ENCODE measurements around the gene PKNOX2. TPM values are rescaled to one million over a fixed set of nuclear protein-coding genes. Genes with fewer than 3 reads are reported as not detected.

PKNOX2 gene
- total RNA-seq, 4 donors from 2014 or later, result 1.5 to 8.2 (median 3.6) TPM

DNA sequence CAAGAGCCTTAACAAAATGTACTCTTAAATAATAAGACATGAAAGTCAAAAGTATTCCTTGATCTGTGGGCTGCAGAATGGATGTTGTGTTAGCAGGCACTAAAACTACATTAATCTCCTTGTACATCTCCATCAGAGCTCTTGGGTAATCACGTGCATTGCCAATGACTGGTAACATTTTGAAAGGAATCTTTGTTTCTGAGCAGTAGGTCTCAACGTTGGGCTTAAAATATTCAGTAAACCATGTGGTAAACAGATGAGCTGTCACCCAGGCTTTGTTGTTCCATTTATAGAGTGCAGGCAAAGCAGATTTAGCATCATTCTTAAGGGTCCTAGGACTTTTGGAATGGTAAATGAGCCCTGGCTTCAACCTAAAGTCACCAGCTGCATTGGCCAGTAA is 152.9 kb downstream of the PKNOX2 start:
- no peaks in the 10 kb centered on the region for H3K9me3 ChIP-seq
- H3K4me3 ChIP-seq, result no peak overlapping the region
- TF ChIP-seq, protein P1, sequence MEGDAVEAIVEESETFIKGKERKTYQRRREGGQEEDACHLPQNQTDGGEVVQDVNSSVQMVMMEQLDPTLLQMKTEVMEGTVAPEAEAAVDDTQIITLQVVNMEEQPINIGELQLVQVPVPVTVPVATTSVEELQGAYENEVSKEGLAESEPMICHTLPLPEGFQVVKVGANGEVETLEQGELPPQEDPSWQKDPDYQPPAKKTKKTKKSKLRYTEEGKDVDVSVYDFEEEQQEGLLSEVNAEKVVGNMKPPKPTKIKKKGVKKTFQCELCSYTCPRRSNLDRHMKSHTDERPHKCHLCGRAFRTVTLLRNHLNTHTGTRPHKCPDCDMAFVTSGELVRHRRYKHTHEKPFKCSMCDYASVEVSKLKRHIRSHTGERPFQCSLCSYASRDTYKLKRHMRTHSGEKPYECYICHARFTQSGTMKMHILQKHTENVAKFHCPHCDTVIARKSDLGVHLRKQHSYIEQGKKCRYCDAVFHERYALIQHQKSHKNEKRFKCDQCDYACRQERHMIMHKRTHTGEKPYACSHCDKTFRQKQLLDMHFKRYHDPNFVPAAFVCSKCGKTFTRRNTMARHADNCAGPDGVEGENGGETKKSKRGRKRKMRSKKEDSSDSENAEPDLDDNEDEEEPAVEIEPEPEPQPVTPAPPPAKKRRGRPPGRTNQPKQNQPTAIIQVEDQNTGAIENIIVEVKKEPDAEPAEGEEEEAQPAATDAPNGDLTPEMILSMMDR (IDR thresholded peaks at IDR 0.05), result no peak
- TF ChIP-seq EP300 (IDR thresholded peaks at IDR 0.05) (no peak), POLR2A (IDR thresholded peaks at IDR 0.05) (no peak)
- no peak for DNase-seq (ENCODE audit: low spot score in 2 of 2)
- no peaks in the 10 kb centered on the region for H3K27me3 ChIP-seq
- H3K36me3 ChIP-seq, result no peaks in the 10 kb centered on the region
- no peaks in the 10 kb centered on the region for H3K4me1 ChIP-seq
- WGBS, result 72% methylated on average over 2 of the region's 2 CpGs
- no peak overlapping the region for H3K27ac ChIP-seq

GRCh38 chr11:125319649-125320048 is 155.1 kb downstream of the PKNOX2 start:
- H3K27me3 ChIP-seq, result no peaks in the 10 kb centered on the region
- TF ChIP-seq POLR2A (IDR thresholded peaks at IDR 0.05) (no peak), POLR2AphosphoS5 (IDR thresholded peaks at IDR 0.05) (no peak), EP300 (IDR thresholded peaks at IDR 0.05) (no peak)
- TF ChIP-seq, protein P1 (IDR thresholded peaks at IDR 0.05), result no peak
- H3K4me1 ChIP-seq, result no peaks in the 10 kb centered on the region
- H3K27ac ChIP-seq, result no peak overlapping the region
- no peak overlapping the region for H3K4me3 ChIP-seq
- DNase-seq (ENCODE audit: low spot score in 2 of 2), result no peak
- H3K9me3 ChIP-seq, result no peaks in the 10 kb centered on the region
- no peaks in the 10 kb centered on the region for H3K36me3 ChIP-seq
- WGBS, result 93% methylated on average over 1 of the region's 1 CpG

DNA sequence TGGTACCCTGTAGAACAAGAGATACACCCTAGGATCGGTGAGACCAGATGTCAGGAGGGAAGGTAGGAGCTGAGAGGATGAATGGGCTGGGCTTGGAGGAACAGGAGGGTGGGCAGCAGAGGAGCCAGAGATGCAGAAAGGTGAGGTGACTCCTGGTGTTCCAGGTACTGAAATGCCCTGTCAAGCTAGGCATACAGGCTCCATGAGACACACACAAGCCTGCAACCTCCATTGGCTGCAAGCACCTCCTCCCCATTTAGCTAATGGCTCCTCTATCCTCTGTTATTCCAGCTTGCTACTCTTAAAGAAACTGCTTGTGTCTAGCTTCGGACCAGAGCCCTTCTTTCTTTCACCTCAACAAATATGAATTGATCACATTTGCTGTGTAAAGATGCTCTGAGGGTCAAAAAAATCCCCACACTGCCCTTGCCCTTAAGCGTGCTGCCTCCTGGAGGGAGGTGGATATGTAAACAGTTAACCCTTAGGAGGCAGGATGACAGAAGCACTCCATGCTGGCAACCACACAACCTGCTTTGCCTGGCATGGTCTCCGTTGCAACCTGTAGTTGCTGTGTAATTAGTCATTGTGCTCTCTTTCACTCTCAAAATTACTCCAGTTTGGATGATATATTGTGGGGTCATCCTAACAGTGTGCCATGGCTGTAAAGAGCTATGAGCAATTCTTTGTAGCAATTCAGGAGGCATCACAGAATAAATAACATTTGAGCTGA is 156.0 kb downstream of the PKNOX2 start:
- DNase-seq (ENCODE audit: low spot score in 2 of 2), result no peak
- Histone ChIP-seq H3K4me3 (no peak overlapping the region), H3K4me1 (no peaks in the 10 kb centered on the region), H3K27me3 (no peaks in the 10 kb centered on the region), H3K9me3 (no peaks in the 10 kb centered on the region), H3K36me3 (no peaks in the 10 kb centered on the region), H3K27ac (no peak overlapping the region)
- TF ChIP-seq POLR2AphosphoS5 (IDR thresholded peaks at IDR 0.05) (no peak), POLR2A (IDR thresholded peaks at IDR 0.05) (no peak)
- TF ChIP-seq, protein P1 (IDR thresholded peaks at IDR 0.05), result no peak
- 81% methylated on average over 4 of the region's 4 CpGs for WGBS

DNA sequence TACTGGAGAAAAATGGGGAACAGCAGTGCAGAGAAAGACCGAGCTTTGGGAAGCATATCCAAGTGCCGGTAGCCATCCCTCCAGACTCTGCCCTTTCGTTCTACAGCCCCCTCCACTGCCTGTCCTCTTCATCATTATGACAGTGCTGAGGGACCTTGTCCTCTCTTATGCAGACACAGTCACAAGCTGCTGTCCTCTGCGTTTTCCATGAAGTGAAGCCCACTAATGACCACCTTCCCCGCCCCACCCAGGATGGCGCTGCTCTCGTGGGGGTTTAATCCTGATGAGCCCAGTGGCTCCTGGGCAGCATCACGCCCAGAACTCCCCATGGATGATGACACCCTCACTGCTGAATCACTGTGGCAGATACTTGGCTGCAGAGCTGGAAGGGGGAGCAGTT is 157.7 kb downstream of the PKNOX2 start:
- WGBS, result 82% methylated on average over 6 of the region's 8 CpGs
- H3K27me3 ChIP-seq, result no peaks in the 10 kb centered on the region

GRCh38 chr11:125325196-125325595 is 160.6 kb downstream of the PKNOX2 start:
- Histone ChIP-seq H3K36me3 (no peaks in the 10 kb centered on the region), H3K4me1 (peaks cover 3% of the 10 kb centered on the region), H3K27me3 (no peaks in the 10 kb centered on the region), H3K9me3 (no peaks in the 10 kb centered on the region), H3K4me3 (no peak overlapping the region), H3K27ac (no peak overlapping the region)
- no peak for DNase-seq (ENCODE audit: low spot score in 2 of 2)
- WGBS, result 89% methylated on average over 3 of the region's 3 CpGs
- no peak for TF ChIP-seq POLR2A (IDR thresholded peaks at IDR 0.05)
- no peak for TF ChIP-seq POLR2AphosphoS5 (IDR thresholded peaks at IDR 0.05)
- TF ChIP-seq, protein P1 (IDR thresholded peaks at IDR 0.05), result no peak
- TF ChIP-seq EP300 (IDR thresholded peaks at IDR 0.05), result no peak

More for the DNA sequence above, 157.7 kb downstream of the PKNOX2 start:
- Histone ChIP-seq H3K4me3 (no peak overlapping the region), H3K27ac (no peak overlapping the region), H3K9me3 (no peaks in the 10 kb centered on the region), H3K4me1 (no peaks in the 10 kb centered on the region), H3K36me3 (no peaks in the 10 kb centered on the region)
- no peak for DNase-seq (ENCODE audit: low spot score in 2 of 2)
- TF ChIP-seq EP300 (IDR thresholded peaks at IDR 0.05), result no peak
- no peak for TF ChIP-seq POLR2A (IDR thresholded peaks at IDR 0.05)

Measured in suprapubic skin (tissue), 4 donors.